Measurements from ENCODE around the gene VIPAS39.

VIPAS39 gene

GRCh38 chr14:77457522-77458248, at the start of gene VIPAS39, which contains the start of gene AHSA1:
Gene VIPAS39 (minus strand): TSS chr14:77457601. CDS start chr14:77454102, 3,499 bp downstream.
Gene AHSA1 (plus strand): TSS chr14:77458093. CDS start chr14:77458190, 97 bp downstream.
- no peak for TF ChIP-seq CTCF (IDR thresholded peaks at IDR 0.05; ENCODE audit: low read depth, low read length)
- peak; percentile 99 to 100 for DNase-seq (ENCODE audit: low read depth in 2 of 2)
- peak within 1 kb of the TSS; percentile 90 to 97 for H3K4me3 ChIP-seq (replicated peaks in 1 of 2; ENCODE audit: low read depth in 2 of 2, low read length in 2 of 2)

- no peak for DNase-seq (ENCODE audit: low read depth in 2 of 2)
- no peak overlapping the region for H3K4me3 ChIP-seq (replicated peaks in 1 of 2; ENCODE audit: low read depth in 2 of 2, low read length in 2 of 2)
- no peak for TF ChIP-seq CTCF (IDR thresholded peaks at IDR 0.05; ENCODE audit: low read depth, low read length)
These were observed 47.6 kb upstream of the VIPAS39 start for GRCh38 chr14:77505031-77505430.

GRCh38 chr14:77503138-77503537, 45.7 kb upstream of the VIPAS39 start:
- no peak for TF ChIP-seq CTCF (IDR thresholded peaks at IDR 0.05; ENCODE audit: low read depth, low read length)
- DNase-seq (ENCODE audit: low read depth in 2 of 2) = no peak

GRCh38 chr14:77502109-77502782, 44.8 kb upstream of the VIPAS39 start:
- H3K4me3 ChIP-seq (replicated peaks in 1 of 2; ENCODE audit: low read depth in 2 of 2, low read length in 2 of 2) = no peak overlapping the region
- DNase-seq (ENCODE audit: low read depth in 2 of 2) = no peak
- no peak for TF ChIP-seq CTCF (IDR thresholded peaks at IDR 0.05; ENCODE audit: low read depth, low read length)

More at GRCh38 chr14:77503138-77503537, 45.7 kb upstream of the VIPAS39 start:
- no peak overlapping the region for H3K4me3 ChIP-seq (replicated peaks in 1 of 2; ENCODE audit: low read depth in 2 of 2, low read length in 2 of 2)

- no peak for TF ChIP-seq CTCF (IDR thresholded peaks at IDR 0.05; ENCODE audit: low read depth, low read length)
- no peak for DNase-seq (ENCODE audit: low read depth in 2 of 2)
- peak overlapping the region; percentile 41 to 51 for H3K4me3 ChIP-seq (replicated peaks in 1 of 2; ENCODE audit: low read depth in 2 of 2, low read length in 2 of 2)
These were observed 41.7 kb upstream of the VIPAS39 start for GRCh38 chr14:77498984-77499527.

GRCh38 chr14:77498120-77498979, 40.9 kb upstream of the VIPAS39 start, which contains the start of gene ISM2:
Gene ISM2 (minus strand): TSS chr14:77498816. CDS start chr14:77498793, 23 bp downstream.
- no peak for TF ChIP-seq CTCF (IDR thresholded peaks at IDR 0.05; ENCODE audit: low read depth, low read length)
- DNase-seq (ENCODE audit: low read depth in 2 of 2) = peak; percentile 19 to 42

More at GRCh38 chr14:77498120-77498979, 40.9 kb upstream of the VIPAS39 start, which contains the start of gene ISM2:
- H3K4me3 ChIP-seq (replicated peaks in 1 of 2; ENCODE audit: low read depth in 2 of 2, low read length in 2 of 2) = peak within 1 kb of the TSS; percentile 41 to 51

Data from cardiac fibroblast (primary cell).